A549 (cell line): ENCODE measurements around the gene CYP4X1.

Source experiments
- BHLHE40 ChIP-seq: IDR thresholded peaks from 2 replicates; pipeline ENCODE4 v1.6.1; 2012; ENCODE audit warnings: low read depth, low read length, inconsistent platforms
- EP300 ChIP-seq, 2 experiments: fragments of >200 bp; sonication (Bioruptor Twin); formaldehyde crosslinking; IDR thresholded peaks; 2 replicates in 1 of 2; 3 replicates in 1 of 2; pipeline ENCODE4 v1.6.1; 2016 to 2017
- KDM1A ChIP-seq: fragments of 200-600 bp; sonication (generic); IDR thresholded peaks from 2 replicates; pipeline ENCODE4 v1.6.1; 2016; ENCODE audit warnings: low read depth, mild to moderate bottlenecking
- NR3C1 ChIP-seq: fragments of >200 bp; sonication (Bioruptor Twin); formaldehyde crosslinking; IDR thresholded peaks from 3 replicates; pipeline ENCODE4 v1.6.1; 2017
- POLR2A ChIP-seq: IDR thresholded peaks from 2 replicates; pipeline ENCODE4 v1.6.1; 2012; ENCODE audit warnings: mild to moderate bottlenecking, low read length
- RAD21 ChIP-seq, 2 experiments: fragments of >200 bp in 1 of 2; sonication (Bioruptor Twin) in 1 of 2; formaldehyde crosslinking in 1 of 2; IDR thresholded peaks in 1 of 2; conservative IDR thresholded peaks in 1 of 2; 2 replicates in 1 of 2; 3 replicates in 1 of 2; pipeline ENCODE4 v1.6.1; 2012 to 2018; ENCODE audit warnings: inconsistent platforms in 1 of 2
- RNF2 ChIP-seq: fragments of 200-600 bp; sonication (generic); IDR thresholded peaks from 2 replicates; pipeline ENCODE4 v1.6.1; 2016; ENCODE audit warnings: low read depth, mild to moderate bottlenecking, antibody characterized with exemption, moderate library complexity, borderline replicate concordance
- SMC3 ChIP-seq: fragments of >200 bp; sonication (Bioruptor Twin); formaldehyde crosslinking; IDR thresholded peaks from 3 replicates; pipeline ENCODE4 v1.6.1; 2018; ENCODE audit warnings: inconsistent platforms
- TF ChIP-seq, protein P1 (sequence below): fragments of 250-450 bp; sonication (Bioruptor Pico); IDR thresholded peaks from 2 replicates; pipeline ENCODE4 v1.5.0; 2021; ENCODE audit warnings: mild to moderate bottlenecking, moderate library complexity, borderline replicate concordance
- TF ChIP-seq, protein P2 (sequence below): fragments of >200 bp; sonication (Bioruptor Twin); formaldehyde crosslinking; IDR thresholded peaks from 3 replicates; pipeline ENCODE4 v1.5.1; 2016
- TF ChIP-seq, protein P3 (sequence below): fragments of 150-350 bp; IDR thresholded peaks from 2 replicates; pipeline ENCODE4 v1.6.1; 2014; ENCODE audit warnings: low read depth, mild to moderate bottlenecking, low read length

DNA sequence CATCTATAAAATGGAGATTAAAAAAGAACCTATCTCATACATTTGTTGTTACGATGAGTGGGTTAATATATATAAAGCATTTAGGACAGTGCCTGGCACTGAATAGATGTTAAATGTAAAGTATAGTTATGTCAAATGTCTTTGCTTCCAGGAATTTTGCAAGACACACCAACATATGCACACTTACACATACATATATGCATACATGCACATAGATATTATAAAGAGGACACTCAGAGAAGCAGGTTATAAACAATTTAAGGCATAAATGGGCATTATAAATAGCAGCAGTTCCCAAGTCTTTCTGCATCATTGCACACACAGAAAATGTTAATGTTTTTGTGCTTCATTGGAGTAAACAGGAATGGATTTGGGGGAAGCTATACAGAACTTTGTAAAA is 13.3 kb downstream of the CYP4X1 start:
- TF ChIP-seq SMC3 = no peak
- no peak for TF ChIP-seq RNF2
- TF ChIP-seq, protein P1, sequence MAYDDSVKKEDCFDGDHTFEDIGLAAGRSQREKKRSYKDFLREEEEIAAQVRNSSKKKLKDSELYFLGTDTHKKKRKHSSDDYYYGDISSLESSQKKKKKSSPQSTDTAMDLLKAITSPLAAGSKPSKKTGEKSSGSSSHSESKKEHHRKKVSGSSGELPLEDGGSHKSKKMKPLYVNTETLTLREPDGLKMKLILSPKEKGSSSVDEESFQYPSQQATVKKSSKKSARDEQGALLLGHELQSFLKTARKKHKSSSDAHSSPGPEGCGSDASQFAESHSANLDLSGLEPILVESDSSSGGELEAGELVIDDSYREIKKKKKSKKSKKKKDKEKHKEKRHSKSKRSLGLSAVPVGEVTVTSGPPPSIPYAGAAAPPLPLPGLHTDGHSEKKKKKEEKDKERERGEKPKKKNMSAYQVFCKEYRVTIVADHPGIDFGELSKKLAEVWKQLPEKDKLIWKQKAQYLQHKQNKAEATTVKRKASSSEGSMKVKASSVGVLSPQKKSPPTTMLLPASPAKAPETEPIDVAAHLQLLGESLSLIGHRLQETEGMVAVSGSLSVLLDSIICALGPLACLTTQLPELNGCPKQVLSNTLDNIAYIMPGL (CRISPR knock-in tag) = no peak
- TF ChIP-seq RAD21 (conservative IDR thresholded peaks at IDR 0.05 in 1 of 2, IDR thresholded peaks at IDR 0.05 in 1 of 2) = no peak
- TF ChIP-seq EP300 (IDR thresholded peaks at IDR 0.05) = no peak
- TF ChIP-seq, protein P2, sequence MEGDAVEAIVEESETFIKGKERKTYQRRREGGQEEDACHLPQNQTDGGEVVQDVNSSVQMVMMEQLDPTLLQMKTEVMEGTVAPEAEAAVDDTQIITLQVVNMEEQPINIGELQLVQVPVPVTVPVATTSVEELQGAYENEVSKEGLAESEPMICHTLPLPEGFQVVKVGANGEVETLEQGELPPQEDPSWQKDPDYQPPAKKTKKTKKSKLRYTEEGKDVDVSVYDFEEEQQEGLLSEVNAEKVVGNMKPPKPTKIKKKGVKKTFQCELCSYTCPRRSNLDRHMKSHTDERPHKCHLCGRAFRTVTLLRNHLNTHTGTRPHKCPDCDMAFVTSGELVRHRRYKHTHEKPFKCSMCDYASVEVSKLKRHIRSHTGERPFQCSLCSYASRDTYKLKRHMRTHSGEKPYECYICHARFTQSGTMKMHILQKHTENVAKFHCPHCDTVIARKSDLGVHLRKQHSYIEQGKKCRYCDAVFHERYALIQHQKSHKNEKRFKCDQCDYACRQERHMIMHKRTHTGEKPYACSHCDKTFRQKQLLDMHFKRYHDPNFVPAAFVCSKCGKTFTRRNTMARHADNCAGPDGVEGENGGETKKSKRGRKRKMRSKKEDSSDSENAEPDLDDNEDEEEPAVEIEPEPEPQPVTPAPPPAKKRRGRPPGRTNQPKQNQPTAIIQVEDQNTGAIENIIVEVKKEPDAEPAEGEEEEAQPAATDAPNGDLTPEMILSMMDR = no peak
- no peak for TF ChIP-seq BHLHE40
- no peak for TF ChIP-seq NR3C1
- TF ChIP-seq, protein P3, sequence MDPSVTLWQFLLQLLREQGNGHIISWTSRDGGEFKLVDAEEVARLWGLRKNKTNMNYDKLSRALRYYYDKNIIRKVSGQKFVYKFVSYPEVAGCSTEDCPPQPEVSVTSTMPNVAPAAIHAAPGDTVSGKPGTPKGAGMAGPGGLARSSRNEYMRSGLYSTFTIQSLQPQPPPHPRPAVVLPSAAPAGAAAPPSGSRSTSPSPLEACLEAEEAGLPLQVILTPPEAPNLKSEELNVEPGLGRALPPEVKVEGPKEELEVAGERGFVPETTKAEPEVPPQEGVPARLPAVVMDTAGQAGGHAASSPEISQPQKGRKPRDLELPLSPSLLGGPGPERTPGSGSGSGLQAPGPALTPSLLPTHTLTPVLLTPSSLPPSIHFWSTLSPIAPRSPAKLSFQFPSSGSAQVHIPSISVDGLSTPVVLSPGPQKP = no peak
- no peak for TF ChIP-seq POLR2A
- no peak for TF ChIP-seq KDM1A
